Measurements from ENCODE around the gene FOLR2.

DNA sequence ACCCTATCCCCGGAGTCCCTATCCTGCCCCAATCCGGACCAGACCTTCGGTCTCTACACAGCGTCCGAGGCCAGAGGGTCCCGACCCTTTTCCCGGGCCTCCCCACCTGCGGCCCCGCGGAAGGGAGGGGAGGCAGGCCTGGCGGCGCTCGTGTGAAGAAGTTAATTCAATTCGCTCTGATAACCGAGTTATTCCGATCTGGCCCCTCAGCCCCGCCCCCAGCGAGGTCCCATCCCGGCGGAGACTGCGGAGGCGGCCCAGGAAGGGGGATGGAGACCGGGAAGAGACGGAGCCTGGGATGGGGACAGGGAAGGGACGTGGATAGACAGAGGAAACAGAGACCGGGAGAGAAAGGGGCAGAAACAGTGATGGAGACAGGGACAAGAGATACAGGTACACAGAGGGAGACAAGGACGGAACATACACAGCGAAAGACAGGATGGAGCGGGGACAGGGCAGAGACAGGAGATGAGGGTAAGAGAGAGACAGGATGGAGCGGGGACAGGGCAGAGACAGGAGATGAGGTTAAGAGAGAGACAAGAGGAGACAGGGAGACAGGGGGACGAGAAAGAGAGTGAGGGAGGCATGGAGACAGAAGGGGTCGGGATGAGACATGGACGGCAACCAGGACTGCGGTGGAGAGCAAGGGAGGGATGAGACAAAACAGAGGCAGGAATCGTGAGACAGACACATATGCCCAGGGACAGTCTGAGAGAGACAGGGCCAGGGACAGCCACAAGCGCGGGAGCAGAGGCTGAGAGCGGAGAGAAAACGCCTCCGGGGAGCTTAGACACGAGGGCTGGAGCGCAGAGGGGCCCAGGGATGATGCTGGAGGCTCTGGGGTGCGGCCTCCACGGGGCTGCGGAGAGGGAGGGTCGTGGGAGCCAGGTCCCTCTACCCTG is 28.0 kb downstream of the FOLR2 start:
- no peak for TF ChIP-seq SUZ12 (IDR thresholded peaks at IDR 0.05; ENCODE audit: extremely low read depth, insufficient read depth, insufficient read length)
- TF ChIP-seq ZNF274 (IDR thresholded peaks at IDR 0.05; ENCODE audit: low read depth, low read length), result no peak

Measured in NT2/D1 (cell line).